ENCODE results near the gene ZSCAN9. TPM values are rescaled to one million over a fixed set of nuclear protein-coding genes. Genes with fewer than 3 reads are reported as not detected.
A peak's percentile ranks its signal among the peaks of the same experiment; 100 is the strongest.

Gene ZSCAN9
- total and polyA plus RNA-seq, 2 of the 8 experiments (the other 6 are each of a cell fraction or from before 2014, with no cell fraction given): 10.8 to 13.6 TPM

- no peak overlapping the region for H4K91ac ChIP-seq (replicated peaks; ENCODE audit: insufficient read length, low read length)
- H3K18ac ChIP-seq (ENCODE audit: extremely low read depth, low read length): no peak overlapping the region
- peak overlapping the region; percentile 72 to 79; a peak in 3 of 4 replicates for H3K4me2 ChIP-seq (ENCODE audit: insufficient read depth in 1 of 2, low read depth in 2 of 2, low read length in 2 of 2)
- no peak for FAIRE-seq
- no peaks in the 10 kb centered on the region for H4K20me1 ChIP-seq (replicated peaks in 1 of 2; ENCODE audit: control insufficient read depth in 1 of 2, insufficient read depth in 2 of 2, low read length in 2 of 2)
- 91% methylated on average over 2 of the region's 2 CpGs; no CpG with 5 or more reads in 1 of the 2 experiments for WGBS, 2 experiments (ENCODE audit: extremely low coverage in 1 of 2, insufficient coverage in 1 of 2, insufficient read length in 1 of 2, insufficient replicate concordance in 2 of 2, low coverage in 1 of 2, low lambda C conversion rate in 2 of 2, missing lambda C conversion rate in 1 of 2)
- H4K5ac ChIP-seq (ENCODE audit: insufficient read length, low read depth, low read length): no peak overlapping the region
- H3K23ac ChIP-seq (ENCODE audit: insufficient read length): no peak overlapping the region
- H4K8ac ChIP-seq (ENCODE audit: extremely low read depth, insufficient read depth, low read length): no peak overlapping the region
- no peak overlapping the region for H3K9ac ChIP-seq (replicated peaks in 1 of 4; ENCODE audit: extremely low read depth in 1 of 4, low read depth in 3 of 4, low read length in 3 of 4)
- H3K4ac ChIP-seq (replicated peaks; ENCODE audit: insufficient read length, low read depth, low read length): no peak overlapping the region
- H3K14ac ChIP-seq (ENCODE audit: insufficient read length): no peak overlapping the region
- H2BK5ac ChIP-seq (ENCODE audit: low read depth, low read length): no peak overlapping the region
- H3K27ac ChIP-seq (ENCODE audit: low read depth, low read length): no peak overlapping the region
- no peak for DNase-seq (ENCODE audit: low read depth in 1 of 2, low spot score in 2 of 2)
- no peaks in the 10 kb centered on the region for H3K23me2 ChIP-seq (ENCODE audit: low read depth, low read length)
- H2BK120ac ChIP-seq (replicated peaks; ENCODE audit: low read depth, low read length): no peak overlapping the region
- H2AK5ac ChIP-seq (ENCODE audit: low read depth, low read length): no peak overlapping the region
- no peak overlapping the region for H2AFZ ChIP-seq (ENCODE audit: low read length)
- no peak overlapping the region for H2BK12ac ChIP-seq (ENCODE audit: low read depth, low read length)
- H3K79me1 ChIP-seq (ENCODE audit: low read depth, low read length): 0 out of 2 replicates have a peak, but pooled peaks cover 3% of the 10 kb centered on the region
- CTCF ChIA-PET (ENCODE audit: partially characterized antibody): interaction anchor here (0.6 to 2.0 kb wide), 4 partner anchors 30 to 74 kb away, joined by 3 to 6 read pairs (median 4); partner anchors contain the start of gene ZSCAN31
- H3K4me3 ChIP-seq (ENCODE audit: extremely low read depth in 1 of 4, insufficient read depth in 2 of 4, low read depth in 3 of 4, low read length in 4 of 4): peak overlapping the region in 2 of 4 experiments; percentile 61 to 81; a peak in 3 of 8 replicates
- peaks cover 0 to 2% (median 0%) of the 10 kb centered on the region in 4 experiments; a peak in 2 of 7 replicates for H3K4me1 ChIP-seq (replicated peaks in 1 of 4; ENCODE audit: control insufficient read depth in 3 of 4, insufficient read depth in 4 of 4, low read length in 3 of 4)
- no peaks in the 10 kb centered on the region for H3K27me3 ChIP-seq (replicated peaks in 1 of 4; ENCODE audit: control insufficient read depth in 3 of 4, extremely low read depth in 1 of 4, insufficient read depth in 3 of 4, low read length in 3 of 4)
- H3K79me2 ChIP-seq (ENCODE audit: control insufficient read depth in 1 of 2, insufficient read depth in 2 of 2, low read length in 2 of 2): peaks cover 0 to 19% of the 10 kb centered on the region in 2 experiments; a peak in 2 of 4 replicates
- H3K9me3 ChIP-seq (ENCODE audit: insufficient read depth in 2 of 2, low read depth in 1 of 2, low read length in 1 of 2): no peaks in the 10 kb centered on the region
- peaks cover 2 to 29% (median 12%) of the 10 kb centered on the region in 4 experiments; a peak in 6 of 8 replicates for H3K36me3 ChIP-seq (ENCODE audit: control insufficient read depth in 2 of 4, insufficient read depth in 4 of 4, low read length in 3 of 4)
- no peak overlapping the region for H2BK20ac ChIP-seq (ENCODE audit: low read length)
- H3K56ac ChIP-seq (replicated peaks; ENCODE audit: insufficient read length, low read depth, low read length): no peak overlapping the region
- H2BK15ac ChIP-seq (ENCODE audit: low read length): no peak overlapping the region
- POLR2A ChIA-PET (ENCODE audit: partially characterized antibody): interaction anchor here (0.7 to 2.1 kb wide), 6 partner anchors 16 to 73 kb away, joined by 3 to 13 read pairs (median 5); partner anchors contain the start of genes ZSCAN26 and ZSCAN31
- TF ChIP-seq YY1 (IDR thresholded peaks at IDR 0.05; ENCODE audit: low read depth, low read length): no peak
- TF ChIP-seq KDM5A (IDR thresholded peaks at IDR 0.05; ENCODE audit: low read length): no peak
- no peak for TF ChIP-seq CEBPB (IDR thresholded peaks at IDR 0.05; ENCODE audit: low read depth, low read length)
- no peak for TF ChIP-seq GTF2F1 (IDR thresholded peaks at IDR 0.05; ENCODE audit: borderline replicate concordance, low read depth, low read length)
- TF ChIP-seq TCF12 (IDR thresholded peaks at IDR 0.05; ENCODE audit: low read depth, low read length): no peak
- TF ChIP-seq ATF3 (IDR thresholded peaks at IDR 0.05; ENCODE audit: insufficient read depth, low read depth, low read length): no peak
- no peak for TF ChIP-seq USF2 (IDR thresholded peaks at IDR 0.05; ENCODE audit: low read length)
- TF ChIP-seq GABPA (IDR thresholded peaks at IDR 0.05; ENCODE audit: borderline replicate concordance, insufficient read depth, low read length): no peak
- no peak for TF ChIP-seq TAF7 (optimal IDR thresholded peaks at IDR 0.05; ENCODE audit: borderline replicate concordance, low read depth, low read length)
- TF ChIP-seq POLR2A (IDR thresholded peaks at IDR 0.05; ENCODE audit: control extremely low read depth in 1 of 2, low read depth in 2 of 2, low read length in 2 of 2): no peak
- TF ChIP-seq RBBP5 (IDR thresholded peaks at IDR 0.05; ENCODE audit: borderline replicate concordance, low read depth, low read length): no peak
- no peak for TF ChIP-seq ASH2L (IDR thresholded peaks at IDR 0.05; ENCODE audit: low read length)
- TF ChIP-seq HDAC6 (IDR thresholded peaks at IDR 0.05; ENCODE audit: low read depth, low read length): no peak
Observed at GRCh38 chr6:28282926-28283325, 57.9 kb downstream of the ZSCAN9 start.

Data from H1 (cell line).